Daoy (cell line): ENCODE data around the gene AIRE. TPM values are rescaled to one million over a fixed set of nuclear protein-coding genes. Genes with fewer than 3 reads are reported as not detected.
A peak's percentile ranks its signal among the peaks of the same experiment; 100 is the strongest.
"Not testable (repeated sequence)": the region's sequence is repeated elsewhere in the genome, so short reads cannot be mapped to it uniquely, and the experiment has no call there.

ENCODE experiments used
- DNase-seq: peaks from one replicate; pipeline ENCODE4 v3.0.0-alpha.2; 2015; ENCODE audit warnings: low read depth
- total RNA-seq: library from RNA; depleted of rRNA; stranded (reverse); fragments of >200 nt; shearing (Covaris generic); gene quantifications from 2 replicates; pipeline ENCODE4 v1.2.3, GENCODE V29; 2014

AIRE gene
- total RNA-seq, 1 experiment from 2014 or later = not detected

- no peak for DNase-seq
Observed at GRCh38 chr21:44265734-44266270, 19.9 kb upstream of the AIRE start.

GRCh38 chr21:44267655-44268142 is 18.0 kb upstream of the AIRE start:
- DNase-seq = peak; percentile 42

GRCh38 chr21:44269090-44269489 is 16.6 kb upstream of the AIRE start:
- no peak for DNase-seq

- no peak for DNase-seq
Observed at GRCh38 chr21:44271558-44272283, 14.0 kb upstream of the AIRE start.

- no peak for DNase-seq
Observed at GRCh38 chr21:44272284-44272858, 13.3 kb upstream of the AIRE start.

- no peak for DNase-seq
Observed at GRCh38 chr21:44273046-44273445, 12.6 kb upstream of the AIRE start.

GRCh38 chr21:44275041-44275440 is 10.6 kb upstream of the AIRE start:
- DNase-seq = no peak

- no peak for DNase-seq
Observed at GRCh38 chr21:44279354-44280260, 6.1 kb upstream of the AIRE start.

GRCh38 chr21:44281801-44282200 is 3.9 kb upstream of the AIRE start:
- no peak for DNase-seq

GRCh38 chr21:44282370-44282769 is 3.3 kb upstream of the AIRE start:
- no peak for DNase-seq

- DNase-seq = not testable (repeated sequence)
Observed at GRCh38 chr21:44283211-44283785, 2.4 kb upstream of the AIRE start.

- DNase-seq = no peak
Observed at GRCh38 chr21:44283948-44284347, 1.7 kb upstream of the AIRE start.

- DNase-seq = no peak
Observed at GRCh38 chr21:44286086-44286715, 525 bp downstream of the AIRE start.

- no peak for DNase-seq
Observed at GRCh38 chr21:44286716-44287632, 1.3 kb downstream of the AIRE start.

GRCh38 chr21:44288251-44289110 is 2.8 kb downstream of the AIRE start:
- no peak for DNase-seq

- no peak for DNase-seq
Observed at GRCh38 chr21:44289381-44290010, 3.8 kb downstream of the AIRE start.

GRCh38 chr21:44290327-44291077 is 4.8 kb downstream of the AIRE start:
- no peak for DNase-seq
